Right lung (tissue), 5 donors: Measurements from ENCODE around the gene VPS11. TPM values are rescaled to one million over a fixed set of nuclear protein-coding genes. Genes with fewer than 3 reads are reported as not detected.
"Not testable (repeated sequence)": the region's sequence is repeated elsewhere in the genome, so short reads cannot be mapped to it uniquely, and the experiment has no call there.

Source experiments
- DNase-seq, 2 donors: peaks; one replicate each; pipeline ENCODE4 v3.0.0-alpha.2; 2013
- polyA plus RNA-seq, 5 donors: library from polyadenylated mRNA; unstranded; fragments of 120-200 nt; gene quantifications; one replicate each; pipeline versions ENCODE4 v1.2.1 to v1.2.3, GENCODE V29; 2013; ENCODE audit warnings: inconsistent platforms in 1 of 5, low replicate concordance in 1 of 5; ENCODE audit not compliant: insufficient read length in 5 of 5, insufficient read depth in 1 of 5

Gene VPS11
- polyA plus RNA-seq, 5 donors: 49.5 to 61.1 (median 54.0) TPM

DNA sequence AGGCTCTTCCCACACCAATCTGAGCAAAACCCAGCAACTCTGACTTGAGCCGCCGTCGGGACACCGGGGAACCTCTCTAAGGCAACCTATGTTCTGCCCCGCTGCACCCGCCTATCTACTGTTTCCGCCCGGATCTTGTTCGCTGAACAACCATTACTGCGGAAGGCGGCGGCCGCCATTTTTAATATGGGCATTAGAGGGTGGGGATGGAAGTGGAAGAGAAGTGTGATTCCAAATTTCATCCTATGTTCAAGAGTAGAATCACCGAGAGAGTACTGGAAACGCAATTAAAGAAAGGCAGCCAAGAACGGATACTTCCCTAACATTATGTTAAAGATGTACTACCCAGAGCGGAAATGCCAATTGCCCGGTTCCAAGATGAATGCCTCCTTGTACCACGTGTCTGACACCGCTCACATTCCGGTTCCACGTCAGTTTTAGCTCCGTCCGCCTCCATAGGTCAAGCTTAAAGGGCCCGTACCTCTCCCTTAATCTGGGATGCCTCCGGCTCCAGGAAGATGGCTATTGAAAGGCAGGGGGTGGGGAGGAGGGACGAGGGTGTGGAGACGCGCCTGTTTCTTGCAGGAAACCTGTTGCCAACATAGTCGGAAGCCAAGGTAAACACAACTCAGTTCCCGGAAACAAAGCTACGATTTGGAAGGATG lies 34.3 kb downstream of the VPS11 start, which contains the start of gene DPAGT1:
DPAGT1 (minus strand) TSS at position 95 of the 665 bp plus-strand sequence. CDS start 198 bp downstream, outside the sequence.
- peak; percentile 92 to 94 for DNase-seq

DNA sequence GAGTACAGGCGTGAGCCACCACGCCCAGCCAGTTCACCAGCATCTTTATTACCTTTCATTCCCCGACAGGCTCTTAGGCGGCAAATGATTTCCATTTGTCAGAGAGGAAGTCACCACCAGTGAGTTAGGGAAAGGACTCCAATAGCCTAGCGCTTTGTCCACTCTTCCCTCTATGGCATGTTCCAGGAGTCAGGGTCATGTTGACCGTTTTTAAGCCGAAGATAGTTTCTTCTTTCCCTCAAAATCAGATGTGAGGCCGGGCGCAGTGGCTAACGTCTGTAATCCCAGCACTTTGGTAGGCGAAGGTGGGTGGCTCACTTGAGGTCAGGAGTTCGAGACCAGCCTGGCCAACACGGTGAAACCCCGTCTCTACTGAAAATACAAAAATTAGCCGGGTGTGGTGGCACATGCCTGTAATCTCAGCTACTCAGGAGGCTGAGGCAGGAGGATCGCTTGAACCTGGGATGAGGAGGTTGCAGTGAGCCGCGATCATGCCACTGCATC lies 35.6 kb downstream of the VPS11 start:
- DNase-seq: not testable (repeated sequence)

GRCh38 chr11:119103793-119104192 lies 36.2 kb downstream of the VPS11 start:
- no peak for DNase-seq

GRCh38 chr11:119106564-119107537 lies 39.2 kb downstream of the VPS11 start, which contains the start of gene C2CD2L:
Gene C2CD2L, plus strand, starts transcription at chr11:119107344. Its CDS starts 398 bp downstream, at chr11:119107742.
- peak; percentile 84 to 85 for DNase-seq

DNA sequence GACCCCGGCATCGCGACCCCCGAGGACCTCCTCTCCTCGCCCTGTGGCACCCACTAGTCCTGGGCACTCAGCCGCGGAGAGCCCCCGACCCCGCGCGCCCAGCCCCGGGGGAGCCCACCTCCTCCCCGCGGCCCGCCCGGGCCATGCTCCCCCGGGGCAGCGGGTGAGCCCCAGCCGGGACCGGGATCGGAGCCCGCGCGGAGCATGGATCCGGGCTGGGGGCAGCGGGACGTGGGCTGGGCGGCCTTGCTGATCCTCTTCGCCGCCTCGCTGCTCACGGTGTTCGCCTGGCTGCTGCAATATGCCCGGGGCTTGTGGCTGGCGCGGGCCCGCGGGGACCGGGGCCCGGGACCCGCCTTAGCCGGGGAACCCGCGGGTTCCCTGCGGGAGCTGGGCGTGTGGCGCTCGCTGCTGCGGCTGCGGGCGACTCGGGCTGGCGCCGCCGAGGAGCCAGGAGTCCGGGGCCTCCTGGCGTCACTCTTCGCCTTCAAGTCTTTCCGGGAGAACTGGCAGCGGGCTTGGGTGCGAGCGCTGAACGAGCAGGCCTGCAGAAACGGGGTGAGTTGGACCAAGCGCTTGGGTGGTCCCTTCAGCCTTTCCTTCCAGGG lies 40.0 kb downstream of the VPS11 start:
- no peak for DNase-seq

DNA sequence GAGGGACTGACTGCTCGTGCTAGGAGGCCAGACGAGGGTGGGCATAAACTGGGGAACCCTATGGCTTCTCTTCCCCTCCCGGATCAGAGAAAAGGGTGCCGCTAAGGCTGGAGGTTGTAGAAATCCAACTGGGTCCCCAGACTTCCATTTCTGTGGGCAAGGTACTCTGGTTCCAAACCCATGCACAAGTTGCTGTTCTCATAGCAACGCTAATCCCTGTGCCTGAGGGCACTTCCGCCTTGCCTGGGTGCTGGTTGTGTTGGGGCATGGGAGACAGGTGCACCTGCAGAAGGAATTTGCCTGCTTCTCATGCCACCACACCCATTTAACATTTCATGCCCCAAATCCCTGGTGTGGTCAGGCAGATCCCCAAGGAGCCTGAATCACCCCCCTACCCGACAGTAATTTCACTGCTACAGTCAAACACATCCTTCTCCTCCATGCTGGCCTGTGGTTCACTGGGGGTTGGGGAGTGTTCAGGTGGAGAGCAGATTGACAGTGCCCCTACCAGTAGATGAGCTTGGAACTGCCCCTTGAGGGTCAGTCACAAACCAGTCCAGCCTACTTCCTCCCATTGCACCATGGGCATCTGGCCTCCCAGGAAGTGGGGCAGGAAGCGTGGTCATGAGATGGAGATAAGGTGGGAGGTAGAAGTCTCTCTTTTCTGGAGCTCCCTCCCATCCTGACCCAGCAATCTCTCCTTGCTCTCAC lies 40.7 kb downstream of the VPS11 start:
- DNase-seq: no peak

- no peak for DNase-seq
These were observed 41.2 kb downstream of the VPS11 start for GRCh38 chr11:119108857-119109221.

- no peak for DNase-seq
These were observed 42.2 kb downstream of the VPS11 start for GRCh38 chr11:119109843-119110242.

- DNase-seq: no peak
These were observed 42.8 kb downstream of the VPS11 start for GRCh38 chr11:119110439-119110838.

- no peak for DNase-seq
These were observed 43.8 kb downstream of the VPS11 start for GRCh38 chr11:119111361-119111925.

GRCh38 chr11:119112314-119113020 lies 44.8 kb downstream of the VPS11 start:
- DNase-seq: no peak

GRCh38 chr11:119113716-119114115 lies 46.1 kb downstream of the VPS11 start:
- no peak for DNase-seq

DNA sequence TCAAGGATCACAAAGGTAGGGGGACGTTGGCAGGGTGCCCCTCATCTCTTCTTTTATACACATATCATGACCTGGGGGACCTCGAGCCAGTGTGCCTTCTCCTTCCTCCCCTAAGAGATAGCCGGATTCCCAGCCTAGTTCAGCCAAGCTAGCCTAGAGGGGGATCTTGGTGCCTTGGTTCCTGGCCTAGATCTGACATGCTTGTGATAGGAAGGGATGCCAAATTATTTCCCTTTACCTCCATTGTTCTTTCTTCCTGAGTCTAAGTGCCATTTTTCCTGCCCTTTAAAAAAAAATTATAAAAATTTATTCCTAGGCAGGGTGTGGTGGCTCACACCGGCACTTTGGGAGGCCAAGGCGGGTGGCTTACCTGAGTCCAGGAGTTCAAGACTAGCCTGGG lies 46.7 kb downstream of the VPS11 start:
- DNase-seq: no peak

- DNase-seq: no peak
These were observed 48.0 kb downstream of the VPS11 start for GRCh38 chr11:119115484-119116234.

GRCh38 chr11:119116235-119116594 lies 48.6 kb downstream of the VPS11 start:
- DNase-seq: no peak

- no peak for DNase-seq
These were observed 49.0 kb downstream of the VPS11 start for GRCh38 chr11:119116601-119117000.

DNA sequence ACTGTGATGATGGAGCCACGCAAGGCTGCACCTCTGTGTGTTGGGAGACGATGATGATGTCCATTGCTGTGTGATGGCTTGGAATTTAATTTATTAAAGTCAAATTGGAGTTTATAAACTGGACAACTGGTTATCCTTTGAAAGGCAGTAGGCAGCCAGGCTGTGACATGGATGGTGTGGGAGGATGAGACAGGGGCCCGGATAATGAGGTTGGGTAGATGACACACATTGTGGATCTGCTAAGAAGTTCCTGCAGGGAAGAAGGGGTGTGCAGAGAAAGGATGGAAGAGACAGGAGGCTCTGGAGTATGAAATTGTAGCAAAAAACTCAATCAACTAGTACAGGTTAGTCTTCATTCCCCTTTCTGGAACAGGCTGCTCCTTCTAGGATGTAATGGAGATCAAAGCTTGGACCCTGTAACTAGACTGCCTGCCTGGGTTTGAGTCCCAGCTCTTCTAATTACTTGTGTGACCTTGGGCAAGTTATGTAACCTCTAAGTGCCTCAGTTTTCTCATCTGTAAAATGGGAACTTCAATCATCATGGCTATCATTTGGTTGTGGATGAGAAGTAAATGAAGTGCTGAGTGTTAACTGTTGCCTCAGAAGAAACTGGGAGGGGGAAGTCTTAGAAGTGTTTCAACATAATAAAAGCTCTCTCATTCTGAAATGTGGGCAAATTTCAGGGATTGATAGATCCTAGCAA lies 49.5 kb downstream of the VPS11 start:
- DNase-seq: no peak

- no peak for DNase-seq
These were observed 50.6 kb downstream of the VPS11 start for GRCh38 chr11:119118227-119118626.

DNA sequence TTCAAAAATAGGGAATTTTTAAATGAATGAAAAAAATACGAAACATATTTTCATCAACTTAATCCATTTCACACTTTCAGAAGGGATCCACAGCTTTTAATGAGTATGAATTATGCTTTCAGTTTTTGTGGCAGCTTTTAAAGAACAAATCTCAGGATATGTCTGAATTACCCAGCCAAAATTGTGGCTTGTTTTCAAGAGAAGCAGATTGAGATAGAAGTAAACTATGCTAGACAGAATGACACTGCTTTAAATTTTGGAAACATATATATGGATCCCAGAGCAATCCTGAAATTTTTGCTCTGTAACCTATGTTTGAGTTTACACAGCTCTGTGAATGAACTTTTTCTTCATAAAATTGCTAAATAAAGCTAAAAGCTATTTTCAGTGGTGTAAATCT lies 51.3 kb downstream of the VPS11 start:
- DNase-seq: no peak
